Hepatocyte (in vitro differentiated cells): ENCODE results near the gene AAK1.

Experiments used
- CTCF ChIP-seq: fragments of 200-600 bp; sonication (generic); IDR thresholded peaks from 2 replicates; pipeline ENCODE4 v1.5.1; 2016; ENCODE audit warnings: antibody characterized with exemption, mild to moderate bottlenecking; ENCODE audit not compliant: poor library complexity
- EZH2 ChIP-seq: fragments of 200-600 bp; sonication (generic); IDR thresholded peaks from 2 replicates; pipeline ENCODE4 v1.6.1; 2016; ENCODE audit warnings: antibody characterized with exemption, mild to moderate bottlenecking, borderline replicate concordance
- EZH2phosphoT487 ChIP-seq: fragments of 200-600 bp; sonication (generic); IDR thresholded peaks from one replicate; pipeline ENCODE4 v1.6.1; 2018; ENCODE audit warnings: antibody characterized with exemption, mild to moderate bottlenecking, low read depth, moderate library complexity; ENCODE audit not compliant: unreplicated experiment, severe bottlenecking

DNA sequence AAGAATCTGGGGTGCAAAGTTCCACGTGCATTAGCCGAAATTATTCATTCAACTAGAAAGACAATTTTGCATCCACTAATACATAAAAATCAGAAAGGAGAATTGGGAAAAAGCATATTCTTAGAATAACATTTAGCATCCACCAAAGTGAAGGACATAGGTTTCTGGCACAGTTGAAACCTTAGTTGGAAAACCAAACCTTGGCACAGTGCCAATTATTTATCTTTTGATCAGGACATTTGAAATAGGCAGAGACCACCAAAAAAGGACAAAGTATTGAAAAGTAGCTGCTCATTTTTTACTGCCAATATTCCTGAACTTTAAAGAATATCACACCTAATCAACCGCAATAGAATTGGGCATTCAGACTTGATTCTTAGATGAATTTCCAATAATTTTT is 180.8 kb downstream of the AAK1 start:
- TF ChIP-seq EZH2 = no peak
- no peak for TF ChIP-seq EZH2phosphoT487
- TF ChIP-seq CTCF = no peak
